Measurements from ENCODE around the gene TM4SF20. TPM values are rescaled to one million over a fixed set of nuclear protein-coding genes. Genes with fewer than 3 reads are reported as not detected.

Gene TM4SF20
- total and polyA plus RNA-seq, 2 experiments from 2014 or later: not detected

DNA sequence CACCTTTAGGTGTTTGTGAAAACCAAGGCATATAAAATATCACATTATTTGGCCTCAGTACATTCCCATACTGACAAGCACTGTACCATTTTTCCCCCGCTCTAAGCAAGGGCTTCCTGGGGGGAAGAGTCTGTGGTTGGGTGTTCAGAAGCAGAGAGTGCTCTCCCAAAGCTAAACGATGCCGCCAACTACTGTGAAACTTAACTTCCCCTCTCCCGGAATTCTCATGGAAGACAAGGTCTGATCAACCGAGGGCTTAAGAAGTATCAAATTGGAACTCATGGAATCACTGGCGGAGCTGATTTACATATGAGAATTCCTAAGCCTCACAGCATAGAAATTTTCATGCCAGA is 54.5 kb downstream of the TM4SF20 start (continued):
- TF ChIP-seq, protein P1, sequence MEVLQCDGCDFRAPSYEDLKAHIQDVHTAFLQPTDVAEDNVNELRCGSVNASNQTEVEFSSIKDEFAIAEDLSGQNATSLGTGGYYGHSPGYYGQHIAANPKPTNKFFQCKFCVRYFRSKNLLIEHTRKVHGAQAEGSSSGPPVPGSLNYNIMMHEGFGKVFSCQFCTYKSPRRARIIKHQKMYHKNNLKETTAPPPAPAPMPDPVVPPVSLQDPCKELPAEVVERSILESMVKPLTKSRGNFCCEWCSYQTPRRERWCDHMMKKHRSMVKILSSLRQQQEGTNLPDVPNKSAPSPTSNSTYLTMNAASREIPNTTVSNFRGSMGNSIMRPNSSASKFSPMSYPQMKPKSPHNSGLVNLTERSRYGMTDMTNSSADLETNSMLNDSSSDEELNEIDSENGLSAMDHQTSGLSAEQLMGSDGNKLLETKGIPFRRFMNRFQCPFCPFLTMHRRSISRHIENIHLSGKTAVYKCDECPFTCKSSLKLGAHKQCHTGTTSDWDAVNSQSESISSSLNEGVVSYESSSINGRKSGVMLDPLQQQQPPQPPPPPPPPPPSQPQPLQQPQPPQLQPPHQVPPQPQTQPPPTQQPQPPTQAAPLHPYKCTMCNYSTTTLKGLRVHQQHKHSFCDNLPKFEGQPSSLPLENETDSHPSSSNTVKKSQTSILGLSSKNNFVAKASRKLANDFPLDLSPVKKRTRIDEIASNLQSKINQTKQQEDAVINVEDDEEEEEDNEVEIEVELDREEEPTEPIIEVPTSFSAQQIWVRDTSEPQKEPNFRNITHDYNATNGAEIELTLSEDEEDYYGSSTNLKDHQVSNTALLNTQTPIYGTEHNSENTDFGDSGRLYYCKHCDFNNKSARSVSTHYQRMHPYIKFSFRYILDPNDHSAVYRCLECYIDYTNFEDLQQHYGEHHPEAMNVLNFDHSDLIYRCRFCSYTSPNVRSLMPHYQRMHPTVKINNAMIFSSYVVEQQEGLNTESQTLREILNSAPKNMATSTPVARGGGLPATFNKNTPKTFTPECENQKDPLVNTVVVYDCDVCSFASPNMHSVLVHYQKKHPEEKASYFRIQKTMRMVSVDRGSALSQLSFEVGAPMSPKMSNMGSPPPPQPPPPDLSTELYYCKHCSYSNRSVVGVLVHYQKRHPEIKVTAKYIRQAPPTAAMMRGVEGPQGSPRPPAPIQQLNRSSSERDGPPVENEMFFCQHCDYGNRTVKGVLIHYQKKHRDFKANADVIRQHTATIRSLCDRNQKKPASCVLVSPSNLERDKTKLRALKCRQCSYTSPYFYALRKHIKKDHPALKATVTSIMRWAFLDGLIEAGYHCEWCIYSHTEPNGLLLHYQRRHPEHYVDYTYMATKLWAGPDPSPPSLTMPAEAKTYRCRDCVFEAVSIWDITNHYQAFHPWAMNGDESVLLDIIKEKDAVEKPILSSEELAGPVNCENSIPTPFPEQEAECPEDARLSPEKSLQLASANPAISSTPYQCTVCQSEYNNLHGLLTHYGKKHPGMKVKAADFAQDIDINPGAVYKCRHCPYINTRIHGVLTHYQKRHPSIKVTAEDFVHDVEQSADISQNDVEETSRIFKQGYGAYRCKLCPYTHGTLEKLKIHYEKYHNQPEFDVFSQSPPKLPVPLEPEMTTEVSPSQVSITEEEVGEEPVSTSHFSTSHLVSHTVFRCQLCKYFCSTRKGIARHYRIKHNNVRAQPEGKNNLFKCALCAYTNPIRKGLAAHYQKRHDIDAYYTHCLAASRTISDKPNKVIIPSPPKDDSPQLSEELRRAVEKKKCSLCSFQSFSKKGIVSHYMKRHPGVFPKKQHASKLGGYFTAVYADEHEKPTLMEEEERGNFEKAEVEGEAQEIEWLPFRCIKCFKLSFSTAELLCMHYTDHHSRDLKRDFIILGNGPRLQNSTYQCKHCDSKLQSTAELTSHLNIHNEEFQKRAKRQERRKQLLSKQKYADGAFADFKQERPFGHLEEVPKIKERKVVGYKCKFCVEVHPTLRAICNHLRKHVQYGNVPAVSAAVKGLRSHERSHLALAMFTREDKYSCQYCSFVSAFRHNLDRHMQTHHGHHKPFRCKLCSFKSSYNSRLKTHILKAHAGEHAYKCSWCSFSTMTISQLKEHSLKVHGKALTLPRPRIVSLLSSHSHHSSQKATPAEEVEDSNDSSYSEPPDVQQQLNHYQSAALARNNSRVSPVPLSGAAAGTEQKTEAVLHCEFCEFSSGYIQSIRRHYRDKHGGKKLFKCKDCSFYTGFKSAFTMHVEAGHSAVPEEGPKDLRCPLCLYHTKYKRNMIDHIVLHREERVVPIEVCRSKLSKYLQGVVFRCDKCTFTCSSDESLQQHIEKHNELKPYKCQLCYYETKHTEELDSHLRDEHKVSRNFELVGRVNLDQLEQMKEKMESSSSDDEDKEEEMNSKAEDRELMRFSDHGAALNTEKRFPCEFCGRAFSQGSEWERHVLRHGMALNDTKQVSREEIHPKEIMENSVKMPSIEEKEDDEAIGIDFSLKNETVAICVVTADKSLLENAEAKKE (CRISPR knock-in tag; IDR thresholded peaks at IDR 0.05): no peak
- TF ChIP-seq JUNB (IDR thresholded peaks at IDR 0.05; ENCODE audit: unreplicated experiment): no peak
- no peak for TF ChIP-seq EZH2phosphoT487 (IDR thresholded peaks at IDR 0.05; ENCODE audit: unreplicated experiment)
- TF ChIP-seq, protein P2, sequence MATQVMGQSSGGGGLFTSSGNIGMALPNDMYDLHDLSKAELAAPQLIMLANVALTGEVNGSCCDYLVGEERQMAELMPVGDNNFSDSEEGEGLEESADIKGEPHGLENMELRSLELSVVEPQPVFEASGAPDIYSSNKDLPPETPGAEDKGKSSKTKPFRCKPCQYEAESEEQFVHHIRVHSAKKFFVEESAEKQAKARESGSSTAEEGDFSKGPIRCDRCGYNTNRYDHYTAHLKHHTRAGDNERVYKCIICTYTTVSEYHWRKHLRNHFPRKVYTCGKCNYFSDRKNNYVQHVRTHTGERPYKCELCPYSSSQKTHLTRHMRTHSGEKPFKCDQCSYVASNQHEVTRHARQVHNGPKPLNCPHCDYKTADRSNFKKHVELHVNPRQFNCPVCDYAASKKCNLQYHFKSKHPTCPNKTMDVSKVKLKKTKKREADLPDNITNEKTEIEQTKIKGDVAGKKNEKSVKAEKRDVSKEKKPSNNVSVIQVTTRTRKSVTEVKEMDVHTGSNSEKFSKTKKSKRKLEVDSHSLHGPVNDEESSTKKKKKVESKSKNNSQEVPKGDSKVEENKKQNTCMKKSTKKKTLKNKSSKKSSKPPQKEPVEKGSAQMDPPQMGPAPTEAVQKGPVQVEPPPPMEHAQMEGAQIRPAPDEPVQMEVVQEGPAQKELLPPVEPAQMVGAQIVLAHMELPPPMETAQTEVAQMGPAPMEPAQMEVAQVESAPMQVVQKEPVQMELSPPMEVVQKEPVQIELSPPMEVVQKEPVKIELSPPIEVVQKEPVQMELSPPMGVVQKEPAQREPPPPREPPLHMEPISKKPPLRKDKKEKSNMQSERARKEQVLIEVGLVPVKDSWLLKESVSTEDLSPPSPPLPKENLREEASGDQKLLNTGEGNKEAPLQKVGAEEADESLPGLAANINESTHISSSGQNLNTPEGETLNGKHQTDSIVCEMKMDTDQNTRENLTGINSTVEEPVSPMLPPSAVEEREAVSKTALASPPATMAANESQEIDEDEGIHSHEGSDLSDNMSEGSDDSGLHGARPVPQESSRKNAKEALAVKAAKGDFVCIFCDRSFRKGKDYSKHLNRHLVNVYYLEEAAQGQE (IDR thresholded peaks at IDR 0.05; ENCODE audit: unreplicated experiment): no peak

DNA sequence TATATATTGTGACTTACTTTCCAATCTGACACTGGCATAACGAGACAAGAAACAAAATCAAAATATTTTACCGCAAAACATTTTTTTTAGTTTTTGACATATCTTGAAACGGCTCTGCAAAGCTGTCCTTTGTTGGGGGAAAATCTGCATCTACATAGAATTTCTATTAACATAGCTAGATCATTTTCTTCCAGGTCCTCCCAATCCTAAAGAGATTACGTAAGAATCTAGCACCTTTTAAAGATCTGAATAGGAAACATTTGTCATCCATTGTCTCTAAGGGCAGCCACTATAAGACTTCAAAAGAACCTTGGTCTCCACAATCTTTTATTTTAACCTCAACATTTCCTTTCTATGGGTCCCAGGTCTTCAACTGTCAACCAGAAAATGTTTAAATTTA is 55.3 kb downstream of the TM4SF20 start:
- Histone ChIP-seq H4K20me1 (replicated peaks; ENCODE audit: insufficient read depth) (no peaks in the 10 kb centered on the region), H3K4me2 (0 out of 2 replicates have a peak overlapping the region, but pooled peaks have one; percentile 89), H3K4me1 (ENCODE audit: insufficient read depth) (peaks cover 15% of the 10 kb centered on the region), H3K4me3 (no peak overlapping the region), H3K36me3 (ENCODE audit: insufficient read depth) (peaks cover 10% of the 10 kb centered on the region; the same call in 1 of the 2 replicates), H3K79me2 (replicated peaks; ENCODE audit: insufficient read depth) (peaks cover 34% of the 10 kb centered on the region), H3F3A (replicated peaks; ENCODE audit: low read depth) (no peaks in the 10 kb centered on the region; the same call in 1 of the 2 replicates), H3K27me3 (ENCODE audit: insufficient read depth) (no peaks in the 10 kb centered on the region), H3K9me2 (ENCODE audit: insufficient read depth) (0 out of 2 replicates have a peak, but pooled peaks cover 2% of the 10 kb centered on the region), H2AFZ (no peak overlapping the region), H3K27ac (ENCODE audit: low read depth) (no peak overlapping the region)
- peaks cover 45% of the 10 kb centered on the region for H3K9me3 Mint-ChIP-seq
- H3K4me3 Mint-ChIP-seq: peak overlapping the region; percentile 89; the same call in 2 of the 3 replicates
- H3K27ac Mint-ChIP-seq: no peak overlapping the region
- H3K27me3 Mint-ChIP-seq (ENCODE audit: insufficient read depth, low read depth, poor library complexity): peaks cover 6% of the 10 kb centered on the region
- H3K4me1 Mint-ChIP-seq: peaks cover 19% of the 10 kb centered on the region; the same call in 2 of the 3 replicates
- no peak for ATAC-seq
- no peak for DNase-seq (ENCODE audit: low spot score)
- peaks cover 42% of the 10 kb centered on the region for H3K36me3 Mint-ChIP-seq (ENCODE audit: low read depth)
- TF ChIP-seq JUNB (IDR thresholded peaks at IDR 0.05; ENCODE audit: unreplicated experiment) (no peak), EZH2phosphoT487 (IDR thresholded peaks at IDR 0.05; ENCODE audit: unreplicated experiment) (no peak), ZNF114 (CRISPR knock-in tag; IDR thresholded peaks at IDR 0.05) (no peak)
- TF ChIP-seq, protein P2 (IDR thresholded peaks at IDR 0.05; ENCODE audit: unreplicated experiment): no peak
- TF ChIP-seq, protein P3, sequence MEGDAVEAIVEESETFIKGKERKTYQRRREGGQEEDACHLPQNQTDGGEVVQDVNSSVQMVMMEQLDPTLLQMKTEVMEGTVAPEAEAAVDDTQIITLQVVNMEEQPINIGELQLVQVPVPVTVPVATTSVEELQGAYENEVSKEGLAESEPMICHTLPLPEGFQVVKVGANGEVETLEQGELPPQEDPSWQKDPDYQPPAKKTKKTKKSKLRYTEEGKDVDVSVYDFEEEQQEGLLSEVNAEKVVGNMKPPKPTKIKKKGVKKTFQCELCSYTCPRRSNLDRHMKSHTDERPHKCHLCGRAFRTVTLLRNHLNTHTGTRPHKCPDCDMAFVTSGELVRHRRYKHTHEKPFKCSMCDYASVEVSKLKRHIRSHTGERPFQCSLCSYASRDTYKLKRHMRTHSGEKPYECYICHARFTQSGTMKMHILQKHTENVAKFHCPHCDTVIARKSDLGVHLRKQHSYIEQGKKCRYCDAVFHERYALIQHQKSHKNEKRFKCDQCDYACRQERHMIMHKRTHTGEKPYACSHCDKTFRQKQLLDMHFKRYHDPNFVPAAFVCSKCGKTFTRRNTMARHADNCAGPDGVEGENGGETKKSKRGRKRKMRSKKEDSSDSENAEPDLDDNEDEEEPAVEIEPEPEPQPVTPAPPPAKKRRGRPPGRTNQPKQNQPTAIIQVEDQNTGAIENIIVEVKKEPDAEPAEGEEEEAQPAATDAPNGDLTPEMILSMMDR (conservative IDR thresholded peaks at IDR 0.05; ENCODE audit: low read depth in 2 of 2): no peak
- TF ChIP-seq, protein P4, sequence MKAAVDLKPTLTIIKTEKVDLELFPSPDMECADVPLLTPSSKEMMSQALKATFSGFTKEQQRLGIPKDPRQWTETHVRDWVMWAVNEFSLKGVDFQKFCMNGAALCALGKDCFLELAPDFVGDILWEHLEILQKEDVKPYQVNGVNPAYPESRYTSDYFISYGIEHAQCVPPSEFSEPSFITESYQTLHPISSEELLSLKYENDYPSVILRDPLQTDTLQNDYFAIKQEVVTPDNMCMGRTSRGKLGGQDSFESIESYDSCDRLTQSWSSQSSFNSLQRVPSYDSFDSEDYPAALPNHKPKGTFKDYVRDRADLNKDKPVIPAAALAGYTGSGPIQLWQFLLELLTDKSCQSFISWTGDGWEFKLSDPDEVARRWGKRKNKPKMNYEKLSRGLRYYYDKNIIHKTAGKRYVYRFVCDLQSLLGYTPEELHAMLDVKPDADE (IDR thresholded peaks at IDR 0.05): no peak
